HG03439 (cell line): ENCODE results near the gene RGS9.
"Not testable (repeated sequence)": the region's sequence is repeated elsewhere in the genome, so short reads cannot be mapped to it uniquely, and the experiment has no call there.

Experiments
- ATAC-seq: cut with Tn5 transposase; IDR thresholded peaks from one replicate; pipeline ENCODE4 v1.9.1; 2021; ENCODE audit warnings: mild to moderate bottlenecking, moderate library complexity; ENCODE audit not compliant: unreplicated experiment

RGS9 gene

GRCh38 chr17:65204001-65204400 lies 66.8 kb downstream of the RGS9 start:
- ATAC-seq: no peak

- no peak for ATAC-seq
These were observed 68.5 kb downstream of the RGS9 start for GRCh38 chr17:65205655-65206054.

GRCh38 chr17:65207448-65207847 lies 70.3 kb downstream of the RGS9 start:
- not testable (repeated sequence) for ATAC-seq

GRCh38 chr17:65208717-65209116 lies 71.5 kb downstream of the RGS9 start:
- no peak for ATAC-seq

- ATAC-seq: no peak
These were observed 81.1 kb downstream of the RGS9 start for GRCh38 chr17:65218261-65218660.

GRCh38 chr17:65219124-65219523 lies 82.0 kb downstream of the RGS9 start:
- ATAC-seq: no peak

- ATAC-seq: no peak
These were observed 82.5 kb downstream of the RGS9 start for GRCh38 chr17:65219707-65220106.

GRCh38 chr17:65220732-65221131 lies 83.6 kb downstream of the RGS9 start:
- no peak for ATAC-seq

- ATAC-seq: no peak
These were observed 85.1 kb downstream of the RGS9 start for GRCh38 chr17:65222214-65222738.

GRCh38 chr17:65225061-65225460 lies 87.9 kb downstream of the RGS9 start:
- ATAC-seq: no peak

- ATAC-seq: no peak
These were observed 89.1 kb downstream of the RGS9 start for GRCh38 chr17:65226227-65226626.

GRCh38 chr17:65227637-65228036 lies 90.5 kb downstream of the RGS9 start:
- no peak for ATAC-seq

- no peak for ATAC-seq
These were observed 91.1 kb downstream of the RGS9 start for GRCh38 chr17:65228287-65228686.

GRCh38 chr17:65228734-65229620 lies 91.8 kb downstream of the RGS9 start:
- peak; percentile 72 for ATAC-seq

GRCh38 chr17:65229621-65229995 lies 92.4 kb downstream of the RGS9 start:
- ATAC-seq: no peak

GRCh38 chr17:65230040-65230439 lies 92.9 kb downstream of the RGS9 start:
- ATAC-seq: no peak

- ATAC-seq: no peak
These were observed 93.9 kb downstream of the RGS9 start for GRCh38 chr17:65231086-65231485.

GRCh38 chr17:65231662-65232335 lies 94.6 kb downstream of the RGS9 start:
- no peak for ATAC-seq

GRCh38 chr17:65235284-65235683 lies 98.1 kb downstream of the RGS9 start:
- no peak for ATAC-seq

GRCh38 chr17:65236321-65236720 lies 99.2 kb downstream of the RGS9 start:
- ATAC-seq: no peak

- no peak for ATAC-seq
These were observed 106.9 kb downstream of the RGS9 start for GRCh38 chr17:65243838-65244625.
